ENCODE results near the gene ZNF532. TPM values are rescaled to one million over a fixed set of nuclear protein-coding genes. Genes with fewer than 3 reads are reported as not detected.

The ZNF532 gene
- total and polyA plus RNA-seq, 5 donors = 21.1 to 87.9 (median 72.4) TPM

- Histone ChIP-seq H3K27me3 (ENCODE audit: control insufficient read depth, insufficient read depth) (no peaks in the 10 kb centered on the region), H3K9me3 (ENCODE audit: control insufficient read depth, low read length) (no peaks in the 10 kb centered on the region), H3K4me3 (ENCODE audit: low read length) (no peak overlapping the region), H3K27ac (ENCODE audit: low read length) (peak overlapping the region; percentile 59), H3K4me1 (ENCODE audit: control insufficient read depth, insufficient read depth, low read length) (peaks cover 25% of the 10 kb centered on the region)
- DNase-seq = no peak
- no peak for ATAC-seq
- WGBS = 45% methylated on average over 5 of the region's 5 CpGs
- intact Hi-C loops (cut with DNase I) = no loop called here
Observed at GRCh38 chr18:58965291-58966004, 100.8 kb downstream of the ZNF532 start.

- Histone ChIP-seq H3K27me3 (ENCODE audit: control insufficient read depth, insufficient read depth) (no peaks in the 10 kb centered on the region), H3K4me3 (ENCODE audit: low read length) (no peak overlapping the region), H3K9me3 (ENCODE audit: control insufficient read depth, low read length) (no peaks in the 10 kb centered on the region), H3K4me1 (ENCODE audit: control insufficient read depth, insufficient read depth, low read length) (peaks cover 21% of the 10 kb centered on the region), H3K27ac (ENCODE audit: low read length) (peak overlapping the region; percentile 59)
- ATAC-seq (no peak), DNase-seq (no peak)
- WGBS = 42% methylated on average over 3 of the region's 3 CpGs
- intact Hi-C loops (cut with DNase I) = no loop called here
Observed at GRCh38 chr18:58966005-58966677, 101.5 kb downstream of the ZNF532 start.

GRCh38 chr18:58966704-58967103 is 102.0 kb downstream of the ZNF532 start:
- WGBS = 77% methylated on average over 3 of the region's 3 CpGs
- H3K27me3 ChIP-seq (ENCODE audit: control insufficient read depth, insufficient read depth) = no peaks in the 10 kb centered on the region
- H3K4me1 ChIP-seq (ENCODE audit: control insufficient read depth, insufficient read depth, low read length) = peaks cover 16% of the 10 kb centered on the region
- no peak overlapping the region for H3K4me3 ChIP-seq (ENCODE audit: low read length)
- no peak for DNase-seq
- no peak for ATAC-seq
- no peak overlapping the region for H3K27ac ChIP-seq (ENCODE audit: low read length)
- H3K9me3 ChIP-seq (ENCODE audit: control insufficient read depth, low read length) = no peaks in the 10 kb centered on the region
- intact Hi-C loops (cut with DNase I) = no loop called here

- intact Hi-C loops (cut with DNase I) = no loop called here
- H3K9me3 ChIP-seq (ENCODE audit: control insufficient read depth, low read length) = no peaks in the 10 kb centered on the region
- H3K27ac ChIP-seq (ENCODE audit: low read length) = peak overlapping the region; percentile 59
- ATAC-seq (peak in 1 of 2 donors; percentile 56), DNase-seq (no peak)
- H3K4me3 ChIP-seq (ENCODE audit: low read length) = no peak overlapping the region
- 64% methylated on average over 5 of the region's 5 CpGs for WGBS
- H3K27me3 ChIP-seq (ENCODE audit: control insufficient read depth, insufficient read depth) = no peaks in the 10 kb centered on the region
- peaks cover 16% of the 10 kb centered on the region for H3K4me1 ChIP-seq (ENCODE audit: control insufficient read depth, insufficient read depth, low read length)
Observed at GRCh38 chr18:58967751-58968254, 103.1 kb downstream of the ZNF532 start.

GRCh38 chr18:58970943-58971790 is 106.5 kb downstream of the ZNF532 start:
- H3K9me3 ChIP-seq (ENCODE audit: control insufficient read depth, low read length) = no peaks in the 10 kb centered on the region
- DNase-seq (no peak), ATAC-seq (no peak)
- 86% methylated on average over 14 of the region's 14 CpGs for WGBS
- H3K4me3 ChIP-seq (ENCODE audit: low read length) = no peak overlapping the region
- H3K4me1 ChIP-seq (ENCODE audit: control insufficient read depth, insufficient read depth, low read length) = peaks cover 20% of the 10 kb centered on the region
- H3K27ac ChIP-seq (ENCODE audit: low read length) = no peak overlapping the region
- no peaks in the 10 kb centered on the region for H3K27me3 ChIP-seq (ENCODE audit: control insufficient read depth, insufficient read depth)
- intact Hi-C loops (cut with DNase I) = no loop called here

GRCh38 chr18:58975296-58975695 is 110.6 kb downstream of the ZNF532 start:
- ATAC-seq (peak; percentile 67 to 78), DNase-seq (no peak)
- Histone ChIP-seq H3K9me3 (ENCODE audit: control insufficient read depth, low read length) (no peaks in the 10 kb centered on the region), H3K27me3 (ENCODE audit: control insufficient read depth, insufficient read depth) (no peaks in the 10 kb centered on the region), H3K4me1 (ENCODE audit: control insufficient read depth, insufficient read depth, low read length) (peaks cover 6% of the 10 kb centered on the region), H3K4me3 (ENCODE audit: low read length) (no peak overlapping the region), H3K27ac (ENCODE audit: low read length) (no peak overlapping the region)
- intact Hi-C loops (cut with DNase I) = no loop called here
- WGBS = 47% methylated on average over 11 of the region's 11 CpGs

GRCh38 chr18:58975781-58976180 is 111.1 kb downstream of the ZNF532 start:
- H3K4me1 ChIP-seq (ENCODE audit: control insufficient read depth, insufficient read depth, low read length) = peaks cover 6% of the 10 kb centered on the region
- DNase-seq = no peak
- WGBS = 51% methylated on average over 4 of the region's 4 CpGs
- no peaks in the 10 kb centered on the region for H3K9me3 ChIP-seq (ENCODE audit: control insufficient read depth, low read length)
- H3K27me3 ChIP-seq (ENCODE audit: control insufficient read depth, insufficient read depth) = no peaks in the 10 kb centered on the region
- ATAC-seq = no peak
- H3K4me3 ChIP-seq (ENCODE audit: low read length) = no peak overlapping the region
- no peak overlapping the region for H3K27ac ChIP-seq (ENCODE audit: low read length)
- intact Hi-C loops (cut with DNase I) = no loop called here

GRCh38 chr18:58977223-58977622 is 112.5 kb downstream of the ZNF532 start:
- Histone ChIP-seq H3K27ac (ENCODE audit: low read length) (no peak overlapping the region), H3K4me3 (ENCODE audit: low read length) (no peak overlapping the region), H3K27me3 (ENCODE audit: control insufficient read depth, insufficient read depth) (no peaks in the 10 kb centered on the region), H3K4me1 (ENCODE audit: control insufficient read depth, insufficient read depth, low read length) (peaks cover 6% of the 10 kb centered on the region), H3K9me3 (ENCODE audit: control insufficient read depth, low read length) (no peaks in the 10 kb centered on the region)
- intact Hi-C loops (cut with DNase I) = no loop called here
- ATAC-seq (peak in 1 of 2 donors; percentile 25), DNase-seq (no peak)
- 76% methylated on average over 10 of the region's 10 CpGs for WGBS

- no peaks in the 10 kb centered on the region for H3K27me3 ChIP-seq (ENCODE audit: control insufficient read depth, insufficient read depth)
- no peaks in the 10 kb centered on the region for H3K9me3 ChIP-seq (ENCODE audit: control insufficient read depth, low read length)
- intact Hi-C loops (cut with DNase I) = no loop called here
- peak; percentile 16 to 20 for ATAC-seq
- peaks cover 6% of the 10 kb centered on the region for H3K4me1 ChIP-seq (ENCODE audit: control insufficient read depth, insufficient read depth, low read length)
- no peak for DNase-seq
- no peak overlapping the region for H3K4me3 ChIP-seq (ENCODE audit: low read length)
- H3K27ac ChIP-seq (ENCODE audit: low read length) = no peak overlapping the region
- 70% methylated on average over 4 of the region's 4 CpGs for WGBS
Observed at GRCh38 chr18:58977801-58978200, 113.1 kb downstream of the ZNF532 start.

- Histone ChIP-seq H3K27ac (ENCODE audit: low read length) (no peak overlapping the region), H3K4me1 (ENCODE audit: control insufficient read depth, insufficient read depth, low read length) (peaks cover 6% of the 10 kb centered on the region), H3K27me3 (ENCODE audit: control insufficient read depth, insufficient read depth) (no peaks in the 10 kb centered on the region), H3K4me3 (ENCODE audit: low read length) (no peak overlapping the region), H3K9me3 (ENCODE audit: control insufficient read depth, low read length) (no peaks in the 10 kb centered on the region)
- ATAC-seq (no peak), DNase-seq (no peak)
- WGBS = 86% methylated on average over 8 of the region's 8 CpGs
- intact Hi-C loops (cut with DNase I) = no loop called here
Observed at GRCh38 chr18:58978916-58979315, 114.2 kb downstream of the ZNF532 start.

GRCh38 chr18:58979615-58980014 is 114.9 kb downstream of the ZNF532 start:
- WGBS = 87% methylated on average over 6 of the region's 6 CpGs
- no peak overlapping the region for H3K27ac ChIP-seq (ENCODE audit: low read length)
- H3K27me3 ChIP-seq (ENCODE audit: control insufficient read depth, insufficient read depth) = no peaks in the 10 kb centered on the region
- no peak overlapping the region for H3K4me3 ChIP-seq (ENCODE audit: low read length)
- DNase-seq (no peak), ATAC-seq (no peak)
- no peaks in the 10 kb centered on the region for H3K9me3 ChIP-seq (ENCODE audit: control insufficient read depth, low read length)
- intact Hi-C loops (cut with DNase I) = no loop called here
- peaks cover 6% of the 10 kb centered on the region for H3K4me1 ChIP-seq (ENCODE audit: control insufficient read depth, insufficient read depth, low read length)
